GM18526 (cell line): ENCODE results near the gene ANP32D.

Experiments used
- POLR2A ChIP-seq: IDR thresholded peaks from 3 replicates; pipeline ENCODE4 v1.6.1; 2011; ENCODE audit not compliant: insufficient read length; ENCODE audit errors: extremely low read depth

ANP32D gene

GRCh38 chr12:48472259-48472658 is at the start of gene ANP32D:
Gene ANP32D (plus strand): TSS chr12:48472559. CDS start chr12:48472665, 106 bp downstream.
- no peak for TF ChIP-seq POLR2A

- no peak for TF ChIP-seq POLR2A
Measured at GRCh38 chr12:48423171-48423570, 49.2 kb upstream of the ANP32D start.

- TF ChIP-seq POLR2A = no peak
Measured at GRCh38 chr12:48424644-48425043, 47.7 kb upstream of the ANP32D start.

GRCh38 chr12:48441069-48441468 is 31.3 kb upstream of the ANP32D start:
- TF ChIP-seq POLR2A = no peak

- no peak for TF ChIP-seq POLR2A
Measured at GRCh38 chr12:48442179-48442847, 30.0 kb upstream of the ANP32D start.

- no peak for TF ChIP-seq POLR2A
Measured at GRCh38 chr12:48445538-48445937, 26.8 kb upstream of the ANP32D start.

- TF ChIP-seq POLR2A = no peak
Measured at GRCh38 chr12:48446161-48446776, 26.1 kb upstream of the ANP32D start.

GRCh38 chr12:48447755-48448154 is 24.6 kb upstream of the ANP32D start:
- TF ChIP-seq POLR2A = no peak

GRCh38 chr12:48451372-48451771 is 21.0 kb upstream of the ANP32D start:
- TF ChIP-seq POLR2A = no peak

GRCh38 chr12:48454667-48455066 is 17.7 kb upstream of the ANP32D start:
- TF ChIP-seq POLR2A = no peak

- TF ChIP-seq POLR2A = no peak
Measured at GRCh38 chr12:48455116-48455515, 17.2 kb upstream of the ANP32D start.

GRCh38 chr12:48459259-48459658 is 13.1 kb upstream of the ANP32D start:
- no peak for TF ChIP-seq POLR2A

- no peak for TF ChIP-seq POLR2A
Measured at GRCh38 chr12:48473061-48473460, 702 bp downstream of the ANP32D start.

GRCh38 chr12:48482198-48482597 is 9.8 kb downstream of the ANP32D start, which contains the start of gene C12orf54:
Gene C12orf54 (plus strand): TSS chr12:48482498. CDS start chr12:48483297, 799 bp downstream.
- no peak for TF ChIP-seq POLR2A

GRCh38 chr12:48482930-48483329 is 10.6 kb downstream of the ANP32D start:
- no peak for TF ChIP-seq POLR2A

GRCh38 chr12:48486261-48486660 is 13.9 kb downstream of the ANP32D start:
- no peak for TF ChIP-seq POLR2A

- TF ChIP-seq POLR2A = no peak
Measured at GRCh38 chr12:48486679-48487078, 14.3 kb downstream of the ANP32D start.
